ENCODE results near the gene RNF182. TPM values are rescaled to one million over a fixed set of nuclear protein-coding genes. Genes with fewer than 3 reads are reported as not detected.
A peak's percentile ranks its signal among the peaks of the same experiment; 100 is the strongest.

RNF182 gene
- polyA plus RNA-seq, 1 of the 3 experiments (the other 2 are of a cell fraction): 8.0 TPM

DNA sequence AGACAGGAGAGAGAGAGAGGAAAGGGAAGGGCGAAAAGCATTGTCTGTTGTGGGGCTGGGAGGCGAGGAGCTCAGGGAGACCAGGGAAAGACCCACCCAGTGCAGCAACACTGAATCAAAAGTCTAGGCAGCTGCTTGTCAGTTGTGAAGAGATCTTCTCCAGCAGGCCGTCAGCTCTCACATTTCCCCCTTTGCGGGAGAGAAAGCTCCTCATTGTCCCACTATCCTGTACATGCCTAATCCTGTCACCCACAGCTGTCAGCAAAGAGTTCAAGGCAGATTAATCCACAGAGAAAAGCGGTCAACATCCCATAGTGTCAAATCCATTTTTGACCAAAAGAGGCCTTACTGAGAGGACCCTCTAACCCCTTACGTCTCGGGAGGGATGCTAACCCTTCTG lies 27.3 kb downstream of the RNF182 start:
- TF ChIP-seq EP300 (IDR thresholded peaks at IDR 0.05; ENCODE audit: borderline replicate concordance in 1 of 2, low read depth in 1 of 2, low read length in 1 of 2) (no peak), RFX5 (IDR thresholded peaks at IDR 0.05; ENCODE audit: low read length) (no peak), TCF12 (IDR thresholded peaks at IDR 0.05) (no peak), MEF2A (IDR thresholded peaks at IDR 0.05; ENCODE audit: borderline replicate concordance, low read depth) (no peak), RXRA (IDR thresholded peaks at IDR 0.05; ENCODE audit: borderline replicate concordance, low read depth) (no peak), TAF1 (IDR thresholded peaks at IDR 0.05; ENCODE audit: borderline replicate concordance, low read depth, low read length) (no peak), TEAD4 (IDR thresholded peaks at IDR 0.05; ENCODE audit: borderline replicate concordance, insufficient read depth) (no peak), GABPA (IDR thresholded peaks at IDR 0.05; ENCODE audit: low read depth) (no peak), RAD21 (IDR thresholded peaks at IDR 0.05; ENCODE audit: low read length) (no peak), RCOR1 (IDR thresholded peaks at IDR 0.05; ENCODE audit: low read length) (no peak), MXI1 (IDR thresholded peaks at IDR 0.05; ENCODE audit: low read depth, low read length) (no peak), GATA2 (CRISPR knock-in tag; IDR thresholded peaks at IDR 0.05) (no peak), FOSL2 (IDR thresholded peaks at IDR 0.05; ENCODE audit: borderline replicate concordance, low read depth) (no peak)
- TF ChIP-seq, protein P1, sequence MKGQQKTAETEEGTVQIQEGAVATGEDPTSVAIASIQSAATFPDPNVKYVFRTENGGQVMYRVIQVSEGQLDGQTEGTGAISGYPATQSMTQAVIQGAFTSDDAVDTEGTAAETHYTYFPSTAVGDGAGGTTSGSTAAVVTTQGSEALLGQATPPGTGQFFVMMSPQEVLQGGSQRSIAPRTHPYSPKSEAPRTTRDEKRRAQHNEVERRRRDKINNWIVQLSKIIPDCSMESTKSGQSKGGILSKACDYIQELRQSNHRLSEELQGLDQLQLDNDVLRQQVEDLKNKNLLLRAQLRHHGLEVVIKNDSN (IDR thresholded peaks at IDR 0.05; ENCODE audit: borderline replicate concordance, low read depth): no peak
- TF ChIP-seq, protein P2, sequence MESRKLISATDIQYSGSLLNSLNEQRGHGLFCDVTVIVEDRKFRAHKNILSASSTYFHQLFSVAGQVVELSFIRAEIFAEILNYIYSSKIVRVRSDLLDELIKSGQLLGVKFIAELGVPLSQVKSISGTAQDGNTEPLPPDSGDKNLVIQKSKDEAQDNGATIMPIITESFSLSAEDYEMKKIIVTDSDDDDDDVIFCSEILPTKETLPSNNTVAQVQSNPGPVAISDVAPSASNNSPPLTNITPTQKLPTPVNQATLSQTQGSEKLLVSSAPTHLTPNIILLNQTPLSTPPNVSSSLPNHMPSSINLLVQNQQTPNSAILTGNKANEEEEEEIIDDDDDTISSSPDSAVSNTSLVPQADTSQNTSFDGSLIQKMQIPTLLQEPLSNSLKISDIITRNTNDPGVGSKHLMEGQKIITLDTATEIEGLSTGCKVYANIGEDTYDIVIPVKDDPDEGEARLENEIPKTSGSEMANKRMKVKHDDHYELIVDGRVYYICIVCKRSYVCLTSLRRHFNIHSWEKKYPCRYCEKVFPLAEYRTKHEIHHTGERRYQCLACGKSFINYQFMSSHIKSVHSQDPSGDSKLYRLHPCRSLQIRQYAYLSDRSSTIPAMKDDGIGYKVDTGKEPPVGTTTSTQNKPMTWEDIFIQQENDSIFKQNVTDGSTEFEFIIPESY (IDR thresholded peaks at IDR 0.05; ENCODE audit: borderline replicate concordance, low read depth): no peak
- TF ChIP-seq, protein P3, sequence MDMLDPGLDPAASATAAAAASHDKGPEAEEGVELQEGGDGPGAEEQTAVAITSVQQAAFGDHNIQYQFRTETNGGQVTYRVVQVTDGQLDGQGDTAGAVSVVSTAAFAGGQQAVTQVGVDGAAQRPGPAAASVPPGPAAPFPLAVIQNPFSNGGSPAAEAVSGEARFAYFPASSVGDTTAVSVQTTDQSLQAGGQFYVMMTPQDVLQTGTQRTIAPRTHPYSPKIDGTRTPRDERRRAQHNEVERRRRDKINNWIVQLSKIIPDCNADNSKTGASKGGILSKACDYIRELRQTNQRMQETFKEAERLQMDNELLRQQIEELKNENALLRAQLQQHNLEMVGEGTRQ (IDR thresholded peaks at IDR 0.05; ENCODE audit: borderline replicate concordance, low read depth, low read length): no peak
- TF ChIP-seq, protein P4, sequence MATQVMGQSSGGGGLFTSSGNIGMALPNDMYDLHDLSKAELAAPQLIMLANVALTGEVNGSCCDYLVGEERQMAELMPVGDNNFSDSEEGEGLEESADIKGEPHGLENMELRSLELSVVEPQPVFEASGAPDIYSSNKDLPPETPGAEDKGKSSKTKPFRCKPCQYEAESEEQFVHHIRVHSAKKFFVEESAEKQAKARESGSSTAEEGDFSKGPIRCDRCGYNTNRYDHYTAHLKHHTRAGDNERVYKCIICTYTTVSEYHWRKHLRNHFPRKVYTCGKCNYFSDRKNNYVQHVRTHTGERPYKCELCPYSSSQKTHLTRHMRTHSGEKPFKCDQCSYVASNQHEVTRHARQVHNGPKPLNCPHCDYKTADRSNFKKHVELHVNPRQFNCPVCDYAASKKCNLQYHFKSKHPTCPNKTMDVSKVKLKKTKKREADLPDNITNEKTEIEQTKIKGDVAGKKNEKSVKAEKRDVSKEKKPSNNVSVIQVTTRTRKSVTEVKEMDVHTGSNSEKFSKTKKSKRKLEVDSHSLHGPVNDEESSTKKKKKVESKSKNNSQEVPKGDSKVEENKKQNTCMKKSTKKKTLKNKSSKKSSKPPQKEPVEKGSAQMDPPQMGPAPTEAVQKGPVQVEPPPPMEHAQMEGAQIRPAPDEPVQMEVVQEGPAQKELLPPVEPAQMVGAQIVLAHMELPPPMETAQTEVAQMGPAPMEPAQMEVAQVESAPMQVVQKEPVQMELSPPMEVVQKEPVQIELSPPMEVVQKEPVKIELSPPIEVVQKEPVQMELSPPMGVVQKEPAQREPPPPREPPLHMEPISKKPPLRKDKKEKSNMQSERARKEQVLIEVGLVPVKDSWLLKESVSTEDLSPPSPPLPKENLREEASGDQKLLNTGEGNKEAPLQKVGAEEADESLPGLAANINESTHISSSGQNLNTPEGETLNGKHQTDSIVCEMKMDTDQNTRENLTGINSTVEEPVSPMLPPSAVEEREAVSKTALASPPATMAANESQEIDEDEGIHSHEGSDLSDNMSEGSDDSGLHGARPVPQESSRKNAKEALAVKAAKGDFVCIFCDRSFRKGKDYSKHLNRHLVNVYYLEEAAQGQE (IDR thresholded peaks at IDR 0.05; ENCODE audit: low read depth, low read length): no peak
- H3K4me2 ChIP-seq: no peak overlapping the region

More for the DNA sequence above, 27.3 kb downstream of the RNF182 start:
- H2AFZ ChIP-seq (ENCODE audit: low read depth): no peak overlapping the region
- no peaks in the 10 kb centered on the region for H3K9me2 ChIP-seq
- peaks cover 0 to 4% of the 10 kb centered on the region in 2 experiments for H3K36me3 ChIP-seq (replicated peaks in 1 of 2; ENCODE audit: control insufficient read depth in 1 of 2, insufficient read depth in 2 of 2, low read length in 1 of 2)
- ChIA-PET POLR2A (no interaction called here), CTCF (no interaction called here)
- H3K27ac ChIP-seq (ENCODE audit: low read depth in 2 of 2, low read length in 1 of 2): 0 out of 4 replicates have a peak overlapping the region, but pooled peaks of 1 of the 2 experiments have one; percentile 47
- H3K79me2 ChIP-seq (ENCODE audit: insufficient read depth): peaks cover 36% of the 10 kb centered on the region; the same call in 1 of the 2 replicates
- H4K20me1 ChIP-seq (ENCODE audit: insufficient read depth): no peaks in the 10 kb centered on the region
- peaks cover 0 to 8% of the 10 kb centered on the region in 2 experiments; a peak in 1 of 4 replicates for H3K4me1 ChIP-seq (ENCODE audit: control insufficient read depth in 1 of 2, insufficient read depth in 2 of 2, low read depth in 1 of 2, low read length in 1 of 2)
- H3K4me3 ChIP-seq (ENCODE audit: low read depth in 2 of 2, low read length in 1 of 2): no peak overlapping the region
- peaks cover 16% of the 10 kb centered on the region for H3F3A ChIP-seq (replicated peaks; ENCODE audit: insufficient read depth)
- H3K9ac ChIP-seq: no peak overlapping the region
- H3K9me3 ChIP-seq: 0 out of 2 replicates have a peak, but pooled peaks cover 9% of the 10 kb centered on the region
- WGBS (ENCODE audit: low lambda C conversion rate): 99% methylated on average over 6 of the region's 7 CpGs
- no peak for DNase-seq
- no peaks in the 10 kb centered on the region for H3K27me3 ChIP-seq (ENCODE audit: insufficient read depth)
